ENCODE results near the gene TTN. TPM values are rescaled to one million over a fixed set of nuclear protein-coding genes. Genes with fewer than 3 reads are reported as not detected.

The TTN gene
- total and polyA plus RNA-seq, 2 donors (not counting 1 experiment from before 2014, with no cell fraction given): 1.7 to 46.4 TPM

DNA sequence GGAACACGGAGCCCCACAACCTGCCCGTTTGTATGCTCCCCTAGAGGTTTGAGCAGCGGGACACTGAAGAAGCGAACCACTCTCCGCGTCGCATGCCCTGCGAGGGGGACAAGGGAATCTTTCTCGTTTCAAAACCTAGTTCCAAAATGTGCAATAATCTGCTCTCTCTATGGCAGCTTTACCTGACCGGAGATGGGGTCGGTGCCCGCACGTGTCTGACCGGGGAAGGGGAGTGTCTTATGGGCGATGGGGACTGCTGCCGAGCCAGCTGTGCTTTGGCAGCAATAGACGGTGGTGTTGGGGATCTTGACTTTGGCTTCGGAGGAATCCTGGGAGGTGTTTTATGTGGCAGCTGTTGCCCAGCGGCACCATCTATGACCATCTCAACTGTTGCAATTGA is 7.9 kb downstream of the TTN start:
- no peaks in the 10 kb centered on the region for H3K27me3 ChIP-seq (replicated peaks in 1 of 4; ENCODE audit: control extremely low read depth in 1 of 4, control insufficient read depth in 3 of 4, insufficient read depth in 4 of 4, low read length in 3 of 4)
- CTCF ChIA-PET: interaction anchor here (1.5 to 1.6 kb wide), 2 partner anchors 116 to 330 kb away, joined by 4 to 5 read pairs; no protein-coding TSS in a partner anchor
- H3K4me1 ChIP-seq (ENCODE audit: control insufficient read depth in 2 of 2, insufficient read depth in 2 of 2, low read length in 2 of 2): no peaks in the 10 kb centered on the region
- WGBS (ENCODE audit: insufficient coverage): 98% methylated on average over 19 of the region's 19 CpGs
- peaks cover 1 to 4% of the 10 kb centered on the region in 2 experiments for H3K36me3 ChIP-seq (replicated peaks in 1 of 2; ENCODE audit: control extremely low read depth in 1 of 2, control insufficient read depth in 1 of 2, extremely low read depth in 1 of 2, insufficient read depth in 2 of 2, low read length in 1 of 2)
- ATAC-seq (ENCODE audit: low read depth) (no peak), DNase-seq (no peak)
- H3K27ac ChIP-seq (ENCODE audit: low read length in 2 of 2): no peak overlapping the region
- H3K4me2 ChIP-seq (replicated peaks; ENCODE audit: low read depth, low read length, poor library complexity, severe bottlenecking): no peak overlapping the region
- Mint-ChIP-seq H3K4me1 (no peaks in the 10 kb centered on the region), H3K4me3 (no peak overlapping the region), H3K27ac (no peak overlapping the region), H3K27me3 (no peaks in the 10 kb centered on the region), H3K9me3 (ENCODE audit: insufficient read depth) (no peaks in the 10 kb centered on the region)
- no peak overlapping the region for H3K4me3 ChIP-seq (ENCODE audit: control extremely low read depth in 1 of 5, extremely low read depth in 1 of 5, insufficient read depth in 1 of 5, low read depth in 2 of 5, low read length in 4 of 5)
- H3K9me3 ChIP-seq (ENCODE audit: control extremely low read depth in 1 of 3, control insufficient read depth in 2 of 3, insufficient read depth in 1 of 3, low read length in 2 of 3): no peaks in the 10 kb centered on the region
- H2AFZ ChIP-seq (ENCODE audit: insufficient read depth, low read depth, low read length, poor library complexity, severe bottlenecking): no peak overlapping the region
- no peak for TF ChIP-seq EZH2 (IDR thresholded peaks at IDR 0.05; ENCODE audit: borderline replicate concordance, insufficient read depth, low read depth, low read length, poor library complexity, severe bottlenecking)
- TF ChIP-seq, protein P1, sequence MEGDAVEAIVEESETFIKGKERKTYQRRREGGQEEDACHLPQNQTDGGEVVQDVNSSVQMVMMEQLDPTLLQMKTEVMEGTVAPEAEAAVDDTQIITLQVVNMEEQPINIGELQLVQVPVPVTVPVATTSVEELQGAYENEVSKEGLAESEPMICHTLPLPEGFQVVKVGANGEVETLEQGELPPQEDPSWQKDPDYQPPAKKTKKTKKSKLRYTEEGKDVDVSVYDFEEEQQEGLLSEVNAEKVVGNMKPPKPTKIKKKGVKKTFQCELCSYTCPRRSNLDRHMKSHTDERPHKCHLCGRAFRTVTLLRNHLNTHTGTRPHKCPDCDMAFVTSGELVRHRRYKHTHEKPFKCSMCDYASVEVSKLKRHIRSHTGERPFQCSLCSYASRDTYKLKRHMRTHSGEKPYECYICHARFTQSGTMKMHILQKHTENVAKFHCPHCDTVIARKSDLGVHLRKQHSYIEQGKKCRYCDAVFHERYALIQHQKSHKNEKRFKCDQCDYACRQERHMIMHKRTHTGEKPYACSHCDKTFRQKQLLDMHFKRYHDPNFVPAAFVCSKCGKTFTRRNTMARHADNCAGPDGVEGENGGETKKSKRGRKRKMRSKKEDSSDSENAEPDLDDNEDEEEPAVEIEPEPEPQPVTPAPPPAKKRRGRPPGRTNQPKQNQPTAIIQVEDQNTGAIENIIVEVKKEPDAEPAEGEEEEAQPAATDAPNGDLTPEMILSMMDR (IDR thresholded peaks at IDR 0.05): no peak
- H3K9ac ChIP-seq (ENCODE audit: low read length): no peak overlapping the region
- H4K20me1 ChIP-seq (ENCODE audit: control insufficient read depth, insufficient read depth, low read length, poor library complexity, severe bottlenecking): no peaks in the 10 kb centered on the region
- intact Hi-C loops (cut with micrococcal nuclease): loop anchor here (5.0 kb wide), 1 partner anchor 333 kb away; no protein-coding TSS in a partner anchor
- POLR2A ChIA-PET: no interaction called here
- H3K79me2 ChIP-seq (ENCODE audit: control insufficient read depth, insufficient read depth, low read length): no peaks in the 10 kb centered on the region

DNA sequence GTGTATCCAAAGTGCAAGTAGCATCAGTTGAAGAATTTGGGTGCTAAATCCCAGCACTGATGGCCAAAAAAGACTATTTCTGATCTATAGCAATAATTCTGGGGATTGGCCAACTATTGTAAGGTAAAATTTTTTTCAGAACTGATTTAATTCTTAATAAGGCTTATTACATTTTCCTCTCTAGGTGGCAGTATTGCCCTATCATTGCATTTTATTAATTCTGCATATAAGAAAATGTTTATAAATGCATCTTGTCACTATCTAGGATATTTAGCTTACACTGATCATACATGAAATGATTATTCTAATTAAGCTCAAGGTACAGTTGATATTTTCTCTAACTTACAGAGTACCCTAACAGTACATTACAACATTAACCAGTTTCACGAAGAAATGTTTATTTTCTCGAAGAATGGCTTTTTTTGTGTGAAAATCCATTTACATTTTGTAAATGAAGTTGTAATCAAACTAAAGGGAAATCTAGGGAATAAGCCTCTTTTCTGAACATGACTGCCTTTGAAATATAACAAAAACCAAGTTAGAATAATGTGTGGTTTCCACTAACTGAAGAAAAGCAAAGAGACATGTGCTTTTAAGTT is 11.0 kb downstream of the TTN start:
- Histone ChIP-seq H3K4me2 (replicated peaks; ENCODE audit: low read depth, low read length, poor library complexity, severe bottlenecking) (no peak overlapping the region), H3K4me1 (ENCODE audit: control insufficient read depth in 2 of 2, insufficient read depth in 2 of 2, low read length in 2 of 2) (no peaks in the 10 kb centered on the region), H3K36me3 (replicated peaks in 1 of 2; ENCODE audit: control extremely low read depth in 1 of 2, control insufficient read depth in 1 of 2, extremely low read depth in 1 of 2, insufficient read depth in 2 of 2, low read length in 1 of 2) (peaks cover 0 to 26% of the 10 kb centered on the region in 2 experiments), H3K79me2 (ENCODE audit: control insufficient read depth, insufficient read depth, low read length) (no peaks in the 10 kb centered on the region), H2AFZ (ENCODE audit: insufficient read depth, low read depth, low read length, poor library complexity, severe bottlenecking) (no peak overlapping the region), H4K20me1 (ENCODE audit: control insufficient read depth, insufficient read depth, low read length, poor library complexity, severe bottlenecking) (no peaks in the 10 kb centered on the region), H3K9me3 (ENCODE audit: control extremely low read depth in 1 of 3, control insufficient read depth in 2 of 3, insufficient read depth in 1 of 3, low read length in 2 of 3) (no peaks in the 10 kb centered on the region), H3K27ac (ENCODE audit: low read length in 2 of 2) (no peak overlapping the region), H3K4me3 (ENCODE audit: control extremely low read depth in 1 of 5, extremely low read depth in 1 of 5, insufficient read depth in 1 of 5, low read depth in 2 of 5, low read length in 4 of 5) (no peak overlapping the region), H3K9ac (ENCODE audit: low read length) (no peak overlapping the region), H3K27me3 (replicated peaks in 1 of 4; ENCODE audit: control extremely low read depth in 1 of 4, control insufficient read depth in 3 of 4, insufficient read depth in 4 of 4, low read length in 3 of 4) (no peaks in the 10 kb centered on the region)
- DNase-seq (peak; percentile 47), ATAC-seq (ENCODE audit: low read depth) (no peak)
- no peak overlapping the region for H3K27ac Mint-ChIP-seq
- intact Hi-C loops (cut with micrococcal nuclease): loop anchor here (1.0 to 5.0 kb wide), 4 partner anchors 118 to 955 kb away; no protein-coding TSS in a partner anchor
- no peaks in the 10 kb centered on the region for H3K4me1 Mint-ChIP-seq
- no CpG with 5 or more reads among the region's 2 CpGs for WGBS (ENCODE audit: insufficient coverage)
- TF ChIP-seq EZH2 (IDR thresholded peaks at IDR 0.05; ENCODE audit: borderline replicate concordance, insufficient read depth, low read depth, low read length, poor library complexity, severe bottlenecking): no peak
- TF ChIP-seq, protein P1 (IDR thresholded peaks at IDR 0.05): peak; percentile 80
- ChIA-PET CTCF (interaction anchor here (0.6 to 2.1 kb wide), 7 partner anchors 15 to 646 kb away, joined by 3 to 13 read pairs (median 4); no protein-coding TSS in a partner anchor), POLR2A (no interaction called here)
- no peaks in the 10 kb centered on the region for H3K9me3 Mint-ChIP-seq (ENCODE audit: insufficient read depth)
- H3K27me3 Mint-ChIP-seq: no peaks in the 10 kb centered on the region
- H3K4me3 Mint-ChIP-seq: no peak overlapping the region

Measured in B cell (primary cell).